Rectal smooth muscle tissue (tissue), 1 donor: ENCODE data around the gene ZC3H12A.

Source experiments
- H3K27ac ChIP-seq: one replicate; pipeline ENCODE4 v1.7.0; 2013; ENCODE audit warnings: low read depth, low read length, inconsistent platforms
- H3K27me3 ChIP-seq: one replicate; pipeline ENCODE4 v1.7.0; 2013; ENCODE audit warnings: low read length; ENCODE audit not compliant: control insufficient read depth, insufficient read depth
- H3K36me3 ChIP-seq: one replicate; pipeline ENCODE4 v1.7.0; 2013; ENCODE audit warnings: low read length; ENCODE audit not compliant: control insufficient read depth, insufficient read depth
- H3K4me1 ChIP-seq: one replicate; pipeline ENCODE4 v1.7.0; 2013; ENCODE audit warnings: low read length; ENCODE audit not compliant: control insufficient read depth, insufficient read depth
- H3K4me3 ChIP-seq: one replicate; pipeline ENCODE4 v1.7.0; 2013; ENCODE audit warnings: low read length
- H3K9ac ChIP-seq: one replicate; pipeline ENCODE4 v1.7.0; 2013; ENCODE audit warnings: low read length

The ZC3H12A gene

DNA sequence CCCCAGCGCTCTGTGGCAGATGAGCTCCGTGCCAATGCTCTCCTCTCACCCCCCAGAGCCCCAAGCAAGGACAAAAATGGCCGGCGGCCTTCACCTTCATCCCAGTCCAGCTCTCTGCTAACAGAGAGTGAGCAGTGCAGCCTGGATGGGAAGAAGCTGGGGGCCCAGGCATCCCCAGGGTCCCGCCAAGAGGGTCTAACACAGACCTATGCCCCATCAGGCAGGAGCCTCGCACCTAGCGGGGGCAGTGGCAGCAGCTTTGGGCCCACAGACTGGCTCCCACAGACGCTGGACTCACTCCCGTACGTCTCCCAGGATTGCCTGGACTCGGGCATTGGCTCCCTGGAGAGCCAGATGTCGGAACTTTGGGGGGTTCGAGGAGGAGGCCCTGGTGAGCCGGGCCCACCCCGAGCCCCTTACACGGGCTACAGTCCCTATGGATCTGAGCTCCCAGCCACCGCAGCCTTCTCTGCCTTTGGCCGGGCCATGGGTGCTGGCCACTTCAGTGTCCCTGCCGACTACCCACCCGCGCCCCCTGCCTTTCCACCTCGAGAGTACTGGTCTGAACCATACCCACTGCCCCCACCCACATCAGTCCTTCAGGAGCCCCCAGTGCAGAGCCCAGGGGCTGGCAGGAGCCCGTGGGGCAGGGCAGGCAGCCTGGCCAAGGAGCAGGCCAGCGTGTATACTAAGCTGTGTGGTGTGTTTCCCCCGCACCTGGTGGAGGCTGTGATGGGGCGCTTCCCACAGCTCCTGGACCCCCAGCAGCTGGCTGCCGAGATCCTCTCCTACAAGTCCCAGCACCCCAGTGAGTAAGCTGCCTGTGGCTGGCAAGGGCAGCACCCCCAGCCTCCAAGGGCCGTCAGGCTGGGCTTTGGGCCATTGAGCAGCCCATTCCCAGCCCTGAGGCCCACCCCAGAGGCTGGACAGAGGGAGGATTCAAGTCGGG is 8.7 kb downstream of the ZC3H12A start:
- Histone ChIP-seq H3K4me3 (no peak overlapping the region), H3K27ac (no peak overlapping the region), H3K27me3 (no peaks in the 10 kb centered on the region), H3K4me1 (peaks cover 40% of the 10 kb centered on the region), H3K9ac (no peak overlapping the region), H3K36me3 (peaks cover 39% of the 10 kb centered on the region)

DNA sequence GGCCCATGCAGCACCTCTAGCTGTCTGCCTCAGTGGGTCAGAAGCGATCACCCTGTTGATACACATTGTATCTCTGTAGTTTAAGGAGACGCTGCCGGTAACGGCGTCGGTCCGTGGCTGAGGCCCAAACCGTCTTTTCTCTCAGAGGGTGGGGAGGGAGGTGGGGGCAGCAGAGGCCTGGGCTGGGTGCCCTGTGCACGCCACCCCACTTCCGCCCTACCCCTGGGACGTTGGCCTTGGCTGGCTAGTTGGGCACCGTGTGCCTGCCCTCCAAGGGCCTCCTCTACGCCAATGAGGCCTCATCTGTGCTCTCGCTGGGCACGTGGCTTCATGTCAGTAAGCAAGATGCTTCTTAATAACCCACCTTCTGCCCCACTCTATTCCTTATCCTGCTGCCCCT is 9.4 kb downstream of the ZC3H12A start:
- no peak overlapping the region for H3K9ac ChIP-seq
- no peak overlapping the region for H3K27ac ChIP-seq
- peaks cover 34% of the 10 kb centered on the region for H3K36me3 ChIP-seq

DNA sequence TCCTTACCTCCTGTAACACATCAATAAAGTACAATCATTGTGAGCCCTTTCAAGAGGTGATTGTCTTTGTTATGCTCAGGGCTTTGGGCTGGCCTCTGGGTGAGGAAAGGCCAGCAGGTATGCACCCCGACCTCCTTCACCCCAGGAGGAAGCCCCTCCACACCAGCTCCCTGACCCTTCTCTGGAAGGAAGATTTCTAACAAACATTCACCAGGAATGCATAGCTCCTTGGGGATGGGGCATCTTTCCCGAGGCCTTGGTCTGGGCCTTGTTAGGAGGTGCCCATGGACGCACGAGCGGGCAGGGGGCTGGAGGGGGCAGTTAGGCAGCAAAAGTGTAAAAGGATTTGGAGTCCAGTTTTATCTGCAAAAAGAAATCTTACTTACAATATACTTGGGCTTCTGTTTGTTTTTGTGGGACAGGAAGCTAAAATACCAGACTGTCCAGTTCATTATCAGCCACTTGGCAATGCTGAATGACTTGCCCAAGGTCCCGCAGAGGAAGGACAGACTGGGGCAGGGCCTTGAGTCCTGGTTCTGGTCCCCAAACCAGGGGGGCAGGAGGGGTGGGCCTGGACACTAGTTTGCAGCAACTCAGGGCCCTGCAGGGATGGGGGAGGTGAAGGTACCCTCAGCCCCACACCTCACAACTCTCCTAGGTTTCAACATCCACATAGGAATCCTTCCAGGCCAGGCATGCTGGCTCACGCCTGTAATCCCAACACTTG is 10.1 kb downstream of the ZC3H12A start:
- Histone ChIP-seq H3K9ac (no peak overlapping the region), H3K4me3 (no peak overlapping the region), H3K27me3 (no peaks in the 10 kb centered on the region), H3K27ac (no peak overlapping the region), H3K36me3 (peaks cover 34% of the 10 kb centered on the region), H3K4me1 (peaks cover 27% of the 10 kb centered on the region)

More for the DNA sequence above, 9.4 kb downstream of the ZC3H12A start:
- Histone ChIP-seq H3K4me3 (no peak overlapping the region), H3K27me3 (no peaks in the 10 kb centered on the region), H3K4me1 (peaks cover 34% of the 10 kb centered on the region)

DNA sequence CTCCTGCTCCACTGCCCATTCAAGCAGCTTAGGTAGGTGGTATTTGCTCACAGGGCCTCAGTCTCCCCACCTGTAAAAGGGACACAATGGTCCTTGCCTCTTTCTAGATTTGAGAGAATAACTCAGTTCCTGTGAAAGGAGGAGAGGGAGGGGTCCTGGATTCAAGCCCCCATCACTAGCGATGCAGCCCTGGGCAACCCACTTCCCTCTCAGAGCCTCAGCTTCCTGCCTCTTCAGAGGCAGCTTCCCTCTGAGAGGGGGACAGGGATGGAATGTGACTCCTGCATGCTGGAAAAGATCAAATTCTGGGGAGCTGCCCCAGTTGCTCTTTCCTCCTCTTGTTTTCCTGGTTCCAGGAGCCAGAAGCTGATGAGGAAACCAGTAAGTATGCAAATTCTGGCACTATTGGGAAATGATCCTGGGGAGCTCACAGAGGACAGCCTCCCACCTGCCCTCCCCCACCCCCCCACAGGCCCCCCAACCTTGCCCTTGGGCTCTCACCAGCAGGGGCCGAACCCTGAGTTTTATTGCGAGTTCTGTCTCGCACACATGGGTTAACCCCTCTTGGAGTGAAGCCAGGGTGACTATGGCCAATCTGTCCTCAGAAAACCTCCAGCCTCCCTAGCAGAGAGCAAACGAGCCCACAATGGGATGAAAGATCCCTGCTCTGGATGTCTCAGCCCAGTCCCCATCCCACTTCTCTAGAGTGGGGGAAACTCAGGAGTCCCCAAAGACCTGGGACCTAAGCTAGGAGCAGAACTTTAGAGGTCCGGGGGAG is 11.7 kb downstream of the ZC3H12A start:
- Histone ChIP-seq H3K4me1 (peaks cover 19% of the 10 kb centered on the region), H3K27ac (peak overlapping the region; percentile 42), H3K27me3 (no peaks in the 10 kb centered on the region), H3K9ac (no peak overlapping the region), H3K4me3 (no peak overlapping the region), H3K36me3 (peaks cover 28% of the 10 kb centered on the region)

DNA sequence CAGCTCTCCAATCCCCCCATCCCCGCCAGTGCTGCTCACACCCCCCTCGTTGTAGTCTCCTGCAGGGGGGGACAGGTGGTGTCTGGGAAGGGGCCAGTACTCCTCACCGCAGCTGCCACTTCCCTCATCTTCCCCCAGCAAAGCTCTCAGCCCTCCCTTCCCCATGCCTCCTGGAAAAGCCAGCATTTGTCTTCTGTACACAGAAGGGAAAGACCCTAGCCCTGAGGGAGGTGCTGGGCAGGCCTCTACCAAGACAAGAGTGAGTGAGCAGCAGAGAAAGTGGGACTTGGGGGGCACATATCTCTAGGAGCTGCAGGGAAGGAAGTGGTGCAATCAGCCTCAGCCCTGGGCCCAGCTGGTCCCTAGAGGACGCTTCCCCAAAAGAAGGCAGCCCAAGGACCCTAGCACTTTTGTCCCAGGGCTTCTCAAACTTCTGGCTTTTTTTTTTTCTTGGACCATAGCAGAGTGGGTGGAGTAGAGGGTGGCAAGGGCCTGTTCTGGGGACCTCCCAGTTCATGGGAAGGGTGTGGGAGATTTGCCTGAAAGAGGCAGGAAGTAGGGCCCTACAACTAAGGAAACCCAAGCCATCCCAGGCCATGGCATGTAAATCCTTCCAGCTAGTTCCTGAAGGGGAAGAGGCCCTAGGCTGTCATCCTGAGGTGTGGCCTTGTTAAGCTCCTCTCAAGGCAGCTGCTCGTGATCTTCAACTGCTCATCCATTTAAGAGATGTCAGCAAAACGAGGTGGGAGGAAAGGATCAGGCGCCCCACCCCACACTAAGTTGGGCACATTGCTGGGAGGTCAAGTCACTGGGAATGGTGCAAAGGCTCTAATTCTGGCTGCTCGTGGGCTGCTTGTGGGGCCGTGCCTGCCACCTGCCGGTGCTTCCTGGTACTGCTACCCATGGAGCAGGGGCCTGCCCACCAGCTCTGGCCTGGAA is 12.6 kb downstream of the ZC3H12A start:
- Histone ChIP-seq H3K27ac (peak overlapping the region; percentile 18), H3K9ac (no peak overlapping the region), H3K4me3 (no peak overlapping the region), H3K36me3 (peaks cover 22% of the 10 kb centered on the region), H3K27me3 (no peaks in the 10 kb centered on the region), H3K4me1 (peaks cover 19% of the 10 kb centered on the region)

DNA sequence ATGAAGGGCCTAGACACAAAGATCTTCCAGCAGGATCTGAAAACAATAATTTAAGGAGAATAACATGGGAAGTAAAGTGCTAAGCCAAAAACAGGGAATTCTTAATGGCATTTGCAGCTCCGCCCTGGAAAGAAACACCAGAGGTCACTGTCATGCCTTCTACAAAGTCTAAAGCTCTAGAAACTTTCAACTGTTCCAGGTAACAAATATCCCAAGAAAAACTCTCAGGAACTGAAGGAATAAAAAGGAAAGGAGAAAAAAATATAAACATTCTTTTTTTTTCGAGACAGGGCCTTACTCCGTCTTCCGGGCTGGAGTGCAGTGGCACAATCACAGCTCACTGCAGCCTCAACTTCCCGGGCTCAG is 13.2 kb downstream of the ZC3H12A start:
- Histone ChIP-seq H3K27me3 (no peaks in the 10 kb centered on the region), H3K4me1 (peaks cover 19% of the 10 kb centered on the region), H3K27ac (no peak overlapping the region), H3K4me3 (no peak overlapping the region), H3K9ac (no peak overlapping the region), H3K36me3 (peaks cover 18% of the 10 kb centered on the region)

DNA sequence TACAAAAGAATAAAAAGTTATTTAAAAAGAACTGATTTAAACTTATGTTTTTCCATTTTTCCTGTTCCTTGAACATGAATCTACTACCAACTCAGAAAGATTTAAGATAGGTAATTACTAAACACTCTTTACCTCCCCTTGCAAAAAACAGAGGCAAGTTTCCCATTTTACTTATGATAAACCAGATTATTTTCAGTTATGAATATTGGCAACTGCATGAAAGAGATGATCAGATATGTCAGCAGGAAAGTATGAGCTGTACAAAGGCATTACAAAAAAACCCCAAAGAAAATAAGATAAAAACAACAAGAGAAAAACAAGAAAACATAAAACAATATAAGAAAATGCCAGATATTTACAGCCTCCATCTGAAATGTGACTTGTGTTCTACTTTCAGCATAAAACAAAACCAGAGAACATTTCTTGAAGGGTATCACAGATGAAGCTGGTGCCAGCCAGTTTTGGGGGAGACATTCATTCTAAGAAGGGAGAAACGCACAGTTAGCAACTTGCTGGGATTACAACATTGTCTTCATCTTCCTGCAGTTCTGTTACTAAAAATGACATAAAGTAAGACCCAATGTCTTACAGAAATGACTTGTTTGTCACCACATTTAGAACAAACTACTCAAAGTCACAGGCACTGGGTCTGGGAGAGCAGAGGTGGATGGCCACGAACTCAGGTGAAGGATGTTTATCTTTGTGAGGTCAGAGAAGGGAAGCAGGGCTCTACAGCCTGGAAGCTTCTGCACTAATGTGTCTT is 19.1 kb downstream of the ZC3H12A start:
- Histone ChIP-seq H3K4me3 (no peak overlapping the region), H3K9ac (no peak overlapping the region), H3K36me3 (peaks cover 16% of the 10 kb centered on the region), H3K4me1 (no peaks in the 10 kb centered on the region), H3K27ac (no peak overlapping the region), H3K27me3 (no peaks in the 10 kb centered on the region)

DNA sequence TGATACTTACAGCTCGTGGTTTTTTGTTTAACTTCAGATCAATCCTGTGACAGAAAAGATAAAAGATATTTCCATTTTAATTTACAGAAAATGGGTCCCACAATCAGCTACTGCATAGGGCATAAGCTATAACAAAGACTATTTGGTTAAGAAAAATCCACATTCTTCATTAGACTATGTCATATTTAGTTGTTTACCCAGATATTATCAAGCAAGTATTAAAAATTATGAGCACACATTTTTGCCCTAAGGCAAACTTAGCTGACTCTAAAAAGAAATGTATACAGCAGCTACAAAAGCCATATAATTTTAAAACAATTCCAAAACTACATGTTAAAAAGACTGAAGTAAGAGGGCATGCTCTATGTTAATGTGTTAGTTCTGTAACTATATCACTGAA is 21.5 kb downstream of the ZC3H12A start:
- Histone ChIP-seq H3K27me3 (no peaks in the 10 kb centered on the region), H3K4me1 (peaks cover 4% of the 10 kb centered on the region), H3K36me3 (peaks cover 16% of the 10 kb centered on the region), H3K4me3 (no peak overlapping the region), H3K27ac (no peak overlapping the region), H3K9ac (no peak overlapping the region)

DNA sequence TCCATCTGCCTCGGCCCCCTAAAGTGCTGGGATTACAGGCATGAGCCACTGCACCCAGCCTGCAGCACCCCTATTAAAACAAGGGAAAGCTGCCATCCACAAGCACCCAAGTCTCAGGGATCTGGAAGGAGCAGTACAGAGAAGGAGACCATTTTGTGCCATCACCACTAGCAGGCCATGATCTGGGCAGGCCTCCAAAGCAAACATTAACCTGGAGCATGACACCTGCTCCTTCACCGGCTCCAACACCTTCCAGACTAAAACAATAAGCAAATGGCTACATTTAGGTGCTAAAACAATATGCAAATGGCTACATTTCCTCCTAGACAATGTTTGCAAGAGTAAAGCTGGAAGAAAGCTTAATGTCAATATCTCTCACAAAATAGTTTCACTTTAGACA is 23.5 kb downstream of the ZC3H12A start:
- Histone ChIP-seq H3K9ac (no peak overlapping the region), H3K36me3 (peaks cover 12% of the 10 kb centered on the region), H3K27me3 (no peaks in the 10 kb centered on the region), H3K4me1 (peaks cover 4% of the 10 kb centered on the region), H3K4me3 (no peak overlapping the region), H3K27ac (no peak overlapping the region)

DNA sequence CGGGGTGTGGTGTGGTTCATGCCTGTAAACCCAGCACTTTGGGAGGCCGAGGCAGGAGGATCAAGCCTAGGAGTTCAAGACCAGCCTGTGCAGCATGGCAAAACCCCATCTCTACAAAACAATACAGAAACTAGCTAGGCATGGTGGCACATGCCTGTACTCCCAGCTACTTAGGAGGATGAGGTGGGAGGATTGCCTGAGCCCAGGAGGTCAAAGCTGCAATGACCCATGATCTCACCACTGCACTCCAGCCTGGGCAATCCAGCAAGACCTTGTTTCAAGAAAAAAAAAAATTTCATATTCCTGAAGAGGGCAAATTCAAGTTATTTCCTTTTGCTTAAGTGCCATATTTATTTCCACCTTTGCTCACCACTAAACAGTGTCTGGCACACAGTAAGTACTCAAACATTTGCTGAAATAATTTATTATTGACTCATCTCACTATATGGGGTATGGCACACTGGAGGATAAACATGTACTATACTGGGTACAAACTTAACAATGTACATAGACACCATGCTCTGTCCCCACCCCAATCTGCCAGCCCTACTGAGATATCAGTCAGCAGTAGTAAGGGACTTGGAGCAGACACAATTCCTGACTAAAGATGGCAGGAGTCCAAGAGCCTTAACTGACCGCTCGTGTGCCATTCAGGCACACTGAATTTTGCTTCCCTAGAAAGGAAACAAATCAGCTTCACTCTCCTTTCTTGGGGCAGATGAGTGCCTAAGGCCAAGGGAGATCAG is 24.7 kb downstream of the ZC3H12A start:
- Histone ChIP-seq H3K27ac (peak overlapping the region; percentile 68), H3K27me3 (no peaks in the 10 kb centered on the region), H3K36me3 (peaks cover 9% of the 10 kb centered on the region), H3K9ac (no peak overlapping the region), H3K4me3 (no peak overlapping the region), H3K4me1 (peaks cover 4% of the 10 kb centered on the region)
